ENCODE results near the gene PEX3. TPM values are rescaled to one million over a fixed set of nuclear protein-coding genes. Genes with fewer than 3 reads are reported as not detected.

PEX3 gene
- total RNA-seq, 1 donor from 2014 or later = 7.8 TPM

DNA sequence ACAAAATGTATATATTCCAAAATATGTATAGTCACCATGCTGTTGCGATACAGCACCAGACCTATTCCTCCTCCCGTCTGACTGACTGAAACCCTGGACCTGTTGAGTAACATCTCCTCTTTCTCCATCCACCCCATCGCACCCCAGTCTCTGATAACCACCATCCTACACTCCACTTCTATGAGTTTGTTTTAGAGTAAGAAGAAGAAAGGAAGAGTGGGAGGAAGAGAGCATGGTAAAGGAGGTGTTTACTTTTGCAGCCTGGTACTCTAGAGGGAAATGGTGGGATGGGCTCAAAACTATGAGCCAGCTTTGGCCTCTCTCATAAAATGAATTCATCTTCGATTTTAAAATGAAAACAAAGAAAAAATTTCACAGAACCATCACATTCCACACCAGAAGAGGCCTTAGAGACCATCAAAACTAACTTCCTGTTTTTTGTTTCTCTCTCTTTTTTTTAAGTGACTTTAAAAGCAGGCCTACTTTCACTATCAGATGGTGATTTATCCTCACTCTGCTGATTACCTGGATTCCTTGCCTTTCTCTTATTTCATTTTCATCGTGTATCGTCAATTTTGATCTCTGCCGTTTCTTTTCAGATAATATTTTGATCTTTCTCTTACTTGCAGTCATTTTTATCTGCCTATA is 77.7 kb downstream of the PEX3 start:
- no peak overlapping the region for H3K4me3 ChIP-seq (ENCODE audit: low read depth, low read length)
- DNase-seq (ENCODE audit: low read depth) = no peak
- TF ChIP-seq, protein P1, sequence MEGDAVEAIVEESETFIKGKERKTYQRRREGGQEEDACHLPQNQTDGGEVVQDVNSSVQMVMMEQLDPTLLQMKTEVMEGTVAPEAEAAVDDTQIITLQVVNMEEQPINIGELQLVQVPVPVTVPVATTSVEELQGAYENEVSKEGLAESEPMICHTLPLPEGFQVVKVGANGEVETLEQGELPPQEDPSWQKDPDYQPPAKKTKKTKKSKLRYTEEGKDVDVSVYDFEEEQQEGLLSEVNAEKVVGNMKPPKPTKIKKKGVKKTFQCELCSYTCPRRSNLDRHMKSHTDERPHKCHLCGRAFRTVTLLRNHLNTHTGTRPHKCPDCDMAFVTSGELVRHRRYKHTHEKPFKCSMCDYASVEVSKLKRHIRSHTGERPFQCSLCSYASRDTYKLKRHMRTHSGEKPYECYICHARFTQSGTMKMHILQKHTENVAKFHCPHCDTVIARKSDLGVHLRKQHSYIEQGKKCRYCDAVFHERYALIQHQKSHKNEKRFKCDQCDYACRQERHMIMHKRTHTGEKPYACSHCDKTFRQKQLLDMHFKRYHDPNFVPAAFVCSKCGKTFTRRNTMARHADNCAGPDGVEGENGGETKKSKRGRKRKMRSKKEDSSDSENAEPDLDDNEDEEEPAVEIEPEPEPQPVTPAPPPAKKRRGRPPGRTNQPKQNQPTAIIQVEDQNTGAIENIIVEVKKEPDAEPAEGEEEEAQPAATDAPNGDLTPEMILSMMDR (conservative IDR thresholded peaks at IDR 0.05; ENCODE audit: low read depth, low read length) = no peak

GRCh38 chr6:143529095-143529494 is 78.5 kb downstream of the PEX3 start:
- DNase-seq (ENCODE audit: low read depth) = no peak
- TF ChIP-seq, protein P1 (conservative IDR thresholded peaks at IDR 0.05; ENCODE audit: low read depth, low read length) = peak; percentile 21
- no peak overlapping the region for H3K4me3 ChIP-seq (ENCODE audit: low read depth, low read length)

DNA sequence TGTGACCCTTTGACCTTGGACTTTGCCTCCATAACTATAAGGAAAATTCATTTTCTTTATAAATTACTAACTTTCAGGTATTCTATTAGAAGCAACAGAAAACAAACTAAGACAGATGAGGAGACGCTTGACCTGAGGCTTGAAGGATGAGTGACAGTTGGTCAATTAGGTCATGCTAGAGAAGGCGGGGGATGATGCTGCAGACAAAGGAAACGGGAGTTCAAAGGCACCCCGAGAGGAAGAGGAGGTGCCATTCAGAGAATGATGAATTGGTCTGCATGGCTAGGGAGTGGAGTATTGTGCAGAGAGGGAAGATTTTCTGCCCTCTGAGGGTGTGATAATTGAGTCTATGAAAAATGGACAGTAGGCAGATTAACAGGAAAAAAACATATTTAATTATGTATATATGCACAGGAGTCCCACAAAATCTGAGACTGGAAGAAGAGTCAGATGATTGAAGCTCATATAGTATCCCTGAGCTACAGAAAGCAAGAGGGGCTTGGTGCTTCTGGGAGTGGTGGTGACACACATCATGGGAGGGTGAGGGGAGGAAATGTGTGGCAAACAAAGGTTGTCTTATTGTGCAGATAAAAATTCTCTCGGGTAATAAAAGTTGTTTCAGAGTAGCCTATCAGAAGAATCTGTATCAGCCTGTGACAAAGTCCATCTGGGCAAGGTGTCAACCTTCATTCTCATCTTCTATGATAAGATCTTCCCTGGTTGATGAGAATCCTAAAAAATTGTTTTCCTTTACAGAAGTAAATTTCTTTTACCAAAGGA is 81.3 kb downstream of the PEX3 start:
- no peak for DNase-seq (ENCODE audit: low read depth)
- TF ChIP-seq, protein P1 (conservative IDR thresholded peaks at IDR 0.05; ENCODE audit: low read depth, low read length) = no peak
- no peak overlapping the region for H3K4me3 ChIP-seq (ENCODE audit: low read depth, low read length)

- H3K4me3 ChIP-seq (ENCODE audit: low read depth, low read length) = no peak overlapping the region
- DNase-seq (ENCODE audit: low read depth) = no peak
- TF ChIP-seq, protein P1 (conservative IDR thresholded peaks at IDR 0.05; ENCODE audit: low read depth, low read length) = no peak
Measured at GRCh38 chr6:143535189-143535614, 84.6 kb downstream of the PEX3 start.

GRCh38 chr6:143536461-143536865 is 85.9 kb downstream of the PEX3 start:
- no peak for DNase-seq (ENCODE audit: low read depth)
- TF ChIP-seq, protein P1 (conservative IDR thresholded peaks at IDR 0.05; ENCODE audit: low read depth, low read length) = no peak
- peak overlapping the region; percentile 66 for H3K4me3 ChIP-seq (ENCODE audit: low read depth, low read length)

DNA sequence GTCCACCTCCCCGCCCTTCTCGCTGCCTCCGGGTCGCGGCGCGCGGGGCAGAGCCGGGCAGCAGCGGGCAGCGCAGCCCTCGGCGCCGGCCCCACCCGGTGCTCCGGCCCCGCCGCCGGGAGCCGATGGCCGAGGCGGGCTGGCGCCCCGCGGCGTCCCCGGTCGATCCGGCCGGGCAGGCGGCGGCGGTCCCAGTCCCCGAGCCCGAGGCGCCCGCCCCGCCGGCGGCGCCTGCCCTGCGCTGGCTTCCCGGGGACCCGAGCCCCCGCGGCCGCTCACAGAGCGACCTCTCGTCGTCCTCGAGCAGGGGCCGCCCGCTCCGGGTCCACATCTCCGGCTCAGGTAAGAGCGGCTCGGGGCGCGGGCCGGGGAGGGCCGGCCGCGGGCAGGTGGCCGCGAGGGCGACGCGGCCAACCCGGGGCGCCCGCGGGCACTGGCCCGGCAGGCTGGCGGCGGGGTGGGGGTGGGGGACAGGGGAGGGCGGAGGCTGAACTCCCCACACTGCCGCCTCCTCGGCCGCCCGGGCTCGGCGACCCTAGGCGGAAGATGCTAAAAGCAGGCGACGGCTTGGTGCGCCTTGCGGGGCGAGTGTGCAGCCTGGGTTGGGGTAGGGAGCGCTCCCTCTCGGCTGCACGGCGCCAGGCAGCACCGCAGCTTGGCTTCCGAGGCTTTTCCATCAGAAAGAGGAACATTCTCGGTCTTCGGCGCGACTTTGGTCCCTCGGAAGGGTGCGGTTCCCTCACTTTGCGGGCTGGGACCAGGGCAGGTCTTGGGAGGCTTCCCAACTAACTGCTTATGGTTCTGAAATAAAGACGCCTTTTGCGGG is 86.5 kb downstream of the PEX3 start:
- no peak for DNase-seq (ENCODE audit: low read depth)
- peak overlapping the region; percentile 66 for H3K4me3 ChIP-seq (ENCODE audit: low read depth, low read length)
- TF ChIP-seq, protein P1 (conservative IDR thresholded peaks at IDR 0.05; ENCODE audit: low read depth, low read length) = peak; percentile 40

Data from epithelial cell of proximal tubule (primary cell).